Activated naive CD8-positive, alpha-beta T cell treated with anti-CD3 and anti-CD28 coated beads for 36 hours (primary cell): ENCODE results near the gene USE1. TPM values are rescaled to one million over a fixed set of nuclear protein-coding genes. Genes with fewer than 3 reads are reported as not detected.
A peak's percentile ranks its signal among the peaks of the same experiment; 100 is the strongest.

Experiments
- DNase-seq: peaks from one replicate; pipeline ENCODE4 v3.0.0; 2021
- H3K27ac Mint-ChIP-seq: one replicate; pipeline ENCODE4 v1.8.0; 2022; ENCODE audit warnings: mild to moderate bottlenecking, moderate library complexity, mixed read lengths
- H3K27me3 Mint-ChIP-seq: one replicate; pipeline ENCODE4 v1.8.0; 2022; ENCODE audit warnings: mild to moderate bottlenecking, mixed read lengths
- H3K36me3 Mint-ChIP-seq: one replicate; pipeline ENCODE4 v1.8.0; 2021; ENCODE audit warnings: mild to moderate bottlenecking, mixed read lengths
- H3K4me1 Mint-ChIP-seq: one replicate; pipeline ENCODE4 v1.8.0; 2021; ENCODE audit warnings: mixed read lengths
- H3K4me3 Mint-ChIP-seq: one replicate; pipeline ENCODE4 v1.8.0; 2022; ENCODE audit warnings: mild to moderate bottlenecking, moderate library complexity, mixed read lengths
- H3K9me3 Mint-ChIP-seq: one replicate; pipeline ENCODE4 v1.8.0; 2022; ENCODE audit warnings: mixed read lengths
- total RNA-seq, 2 experiments: library from RNA; stranded (reverse); gene quantifications; one replicate each; pipeline ENCODE4 v1.2.3, GENCODE V29; 2021

The USE1 gene
- total RNA-seq, 2 experiments from 2014 or later = 26.5 to 27.1 TPM

- H3K4me1 Mint-ChIP-seq = peaks cover 3% of the 10 kb centered on the region
- H3K9me3 Mint-ChIP-seq = peaks cover 1% of the 10 kb centered on the region
- no peaks in the 10 kb centered on the region for H3K36me3 Mint-ChIP-seq
- no peaks in the 10 kb centered on the region for H3K27me3 Mint-ChIP-seq
- DNase-seq = no peak
- no peak overlapping the region for H3K4me3 Mint-ChIP-seq
- no peak overlapping the region for H3K27ac Mint-ChIP-seq
Measured at GRCh38 chr19:17256130-17256529, 41.0 kb downstream of the USE1 start.

- Mint-ChIP-seq H3K27ac (no peak overlapping the region), H3K36me3 (no peaks in the 10 kb centered on the region), H3K27me3 (no peaks in the 10 kb centered on the region), H3K4me1 (peaks cover 3% of the 10 kb centered on the region), H3K9me3 (peaks cover 1% of the 10 kb centered on the region), H3K4me3 (no peak overlapping the region)
- DNase-seq = no peak
Measured at GRCh38 chr19:17259118-17259780, 44.1 kb downstream of the USE1 start.

DNA sequence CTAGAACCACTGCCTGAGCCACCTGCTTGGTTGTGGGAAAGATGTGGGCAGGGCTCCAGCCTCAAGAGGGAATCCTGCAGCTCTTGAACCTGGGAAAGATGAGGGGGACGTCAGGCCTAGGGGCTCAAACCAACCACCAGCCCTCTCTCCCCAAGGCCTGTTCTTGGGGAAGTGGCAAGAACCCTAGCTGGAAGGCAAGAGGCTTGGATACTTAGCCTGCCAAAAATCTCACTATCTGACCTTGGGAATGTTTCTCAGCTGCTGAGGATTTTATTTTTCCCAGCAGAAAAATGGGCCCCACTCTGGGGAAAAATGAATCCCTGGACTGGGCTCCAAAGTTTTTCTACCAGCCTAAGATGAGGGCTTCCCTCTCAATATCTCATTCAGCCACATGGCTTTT lies 44.8 kb downstream of the USE1 start:
- Mint-ChIP-seq H3K9me3 (peaks cover 1% of the 10 kb centered on the region), H3K27me3 (no peaks in the 10 kb centered on the region), H3K27ac (no peak overlapping the region), H3K36me3 (no peaks in the 10 kb centered on the region), H3K4me3 (no peak overlapping the region), H3K4me1 (peaks cover 3% of the 10 kb centered on the region)
- DNase-seq = no peak

DNA sequence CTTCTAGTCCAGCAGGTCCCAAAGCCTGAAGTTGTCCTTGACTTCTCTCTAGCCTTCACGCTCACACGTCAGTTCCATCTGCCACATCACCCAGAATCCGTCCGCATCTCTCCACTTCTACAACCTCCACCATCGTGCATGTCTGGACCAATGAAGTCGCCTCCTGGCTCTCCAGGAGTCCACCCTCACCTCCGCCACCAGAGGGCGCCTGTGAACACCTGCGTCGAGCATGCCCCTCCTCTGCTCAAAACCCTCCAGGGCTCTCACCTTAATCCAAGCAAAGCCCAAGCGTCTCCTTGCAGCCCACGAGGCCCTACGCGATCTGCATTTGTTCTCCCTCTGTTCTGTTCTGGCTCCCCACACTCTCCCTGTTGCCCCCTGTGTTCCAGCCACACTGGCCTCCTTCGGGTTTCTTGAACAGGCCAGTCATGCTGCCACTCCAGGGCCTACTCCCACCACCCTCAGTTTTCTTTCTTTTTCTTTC lies 45.7 kb downstream of the USE1 start:
- Mint-ChIP-seq H3K27me3 (no peaks in the 10 kb centered on the region), H3K27ac (no peak overlapping the region), H3K4me3 (no peak overlapping the region), H3K9me3 (peaks cover 1% of the 10 kb centered on the region), H3K36me3 (no peaks in the 10 kb centered on the region), H3K4me1 (peaks cover 3% of the 10 kb centered on the region)
- DNase-seq = peak; percentile 88

DNA sequence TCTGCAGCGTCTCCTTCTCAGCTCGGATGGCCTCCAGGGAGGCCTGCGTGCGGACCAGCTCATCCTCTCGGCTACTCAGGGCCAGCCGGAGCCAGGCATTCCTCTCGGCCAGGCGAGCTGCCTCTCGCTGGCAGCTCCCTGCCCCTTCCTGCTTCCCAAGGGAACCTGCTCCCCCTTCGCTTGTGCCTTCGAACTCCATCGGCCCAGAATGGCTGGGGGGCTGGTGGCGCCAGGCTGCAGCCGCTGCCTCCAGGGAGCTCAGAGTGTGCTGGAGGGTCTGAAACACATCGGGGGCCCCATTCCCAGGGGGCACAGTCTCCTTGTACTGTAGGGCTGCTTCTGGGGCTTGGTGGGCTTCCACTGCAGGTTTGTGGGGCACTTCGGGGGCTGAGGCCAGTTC lies 47.4 kb downstream of the USE1 start:
- Mint-ChIP-seq H3K27ac (no peak overlapping the region), H3K27me3 (peaks cover 4% of the 10 kb centered on the region), H3K4me3 (no peak overlapping the region), H3K36me3 (peaks cover 2% of the 10 kb centered on the region), H3K9me3 (peaks cover 5% of the 10 kb centered on the region), H3K4me1 (peaks cover 10% of the 10 kb centered on the region)
- no peak for DNase-seq

DNA sequence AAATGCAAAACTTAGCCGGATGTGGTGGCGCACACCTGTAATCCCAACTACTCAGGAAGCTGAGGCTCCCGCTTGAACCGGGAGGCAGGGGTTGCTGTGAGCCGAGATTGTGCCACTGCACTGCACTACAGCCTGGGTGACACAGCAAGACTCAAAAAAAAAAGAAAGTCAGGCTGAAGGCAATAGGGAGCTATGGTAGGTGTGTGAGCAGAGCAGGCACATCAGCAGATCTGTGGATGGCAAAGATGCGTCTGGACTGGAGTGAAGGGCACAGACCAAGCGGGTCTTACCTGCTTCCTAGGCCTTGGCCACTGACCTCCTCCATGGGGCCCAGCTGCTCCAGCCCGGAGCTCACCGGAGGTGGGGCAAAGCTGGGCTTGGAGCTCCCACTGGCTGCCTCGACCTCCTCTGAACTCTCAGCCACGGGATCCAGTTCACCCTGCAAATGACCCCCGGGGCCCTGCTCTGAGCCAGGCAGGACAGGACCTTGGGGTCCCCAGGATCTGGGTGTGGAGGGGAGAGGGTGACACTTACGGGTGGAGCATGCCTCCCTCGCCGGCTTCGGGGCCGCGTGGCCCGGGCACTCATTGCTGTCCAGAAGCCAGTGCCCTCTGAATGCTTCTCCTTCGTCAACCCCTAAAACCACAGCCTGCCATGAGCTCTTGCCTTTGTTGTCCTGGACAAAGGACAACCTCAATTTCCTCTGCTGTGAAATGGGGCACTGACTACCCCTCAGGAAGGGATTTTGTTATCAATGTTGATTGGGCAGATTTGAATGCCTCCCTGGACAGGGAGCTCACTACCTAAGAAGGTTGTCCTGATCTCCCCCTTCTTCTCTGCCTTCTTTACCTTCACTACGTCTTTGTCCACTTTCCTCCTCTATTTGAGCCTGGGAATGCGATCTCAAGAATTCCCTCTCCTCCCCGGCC lies 48.8 kb downstream of the USE1 start:
- peaks cover 10% of the 10 kb centered on the region for H3K4me1 Mint-ChIP-seq
- peaks cover 5% of the 10 kb centered on the region for H3K9me3 Mint-ChIP-seq
- H3K4me3 Mint-ChIP-seq = no peak overlapping the region
- DNase-seq = no peak
- H3K27ac Mint-ChIP-seq = no peak overlapping the region
- peaks cover 4% of the 10 kb centered on the region for H3K27me3 Mint-ChIP-seq
- peaks cover 2% of the 10 kb centered on the region for H3K36me3 Mint-ChIP-seq

DNA sequence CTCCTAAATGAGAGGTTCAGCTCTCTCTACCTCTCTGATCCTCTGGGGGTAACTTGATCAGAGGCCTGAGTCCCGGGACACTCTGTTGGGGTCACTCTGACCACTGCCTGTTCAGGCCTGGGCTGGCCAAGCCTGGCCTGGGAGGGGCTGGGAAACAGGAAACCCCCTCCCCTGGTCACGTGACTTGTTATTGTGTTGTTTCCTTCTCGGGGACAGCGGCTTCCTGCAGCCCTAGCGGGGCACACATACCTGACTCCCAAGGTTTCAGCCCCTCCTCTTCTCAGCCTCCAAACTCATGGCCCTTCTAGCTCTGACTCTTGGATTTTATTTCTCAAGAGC lies 49.5 kb downstream of the USE1 start, which contains the start of gene USHBP1:
USHBP1 (minus strand) TSS at position 105 of the 339 bp plus-strand sequence. CDS start 446 bp downstream, outside the sequence.
- Mint-ChIP-seq H3K27me3 (peaks cover 4% of the 10 kb centered on the region), H3K27ac (no peak within 1 kb of the TSS), H3K4me3 (no peak within 1 kb of the TSS), H3K36me3 (peaks cover 4% of the 10 kb centered on the region), H3K9me3 (peaks cover 5% of the 10 kb centered on the region), H3K4me1 (peaks cover 10% of the 10 kb centered on the region)
- no peak for DNase-seq

DNA sequence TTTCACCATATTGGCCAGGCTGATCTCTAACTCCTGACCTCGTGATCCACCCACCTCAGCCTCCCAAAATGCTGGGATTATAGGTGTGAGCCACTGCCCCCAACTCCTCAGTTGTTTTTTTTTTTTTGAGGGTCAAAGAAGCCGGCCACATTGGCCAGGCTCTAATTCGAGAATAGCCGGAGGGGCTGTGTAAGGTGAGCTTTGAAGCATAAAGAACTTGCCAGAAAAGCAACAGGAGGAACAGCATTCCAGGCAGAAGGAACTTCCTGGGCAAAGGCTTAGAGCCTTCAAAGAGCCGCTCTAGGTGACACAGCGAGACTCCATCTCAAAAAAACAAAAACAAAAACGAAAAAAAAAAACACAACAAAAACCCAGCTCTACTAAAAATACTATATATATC lies 50.9 kb downstream of the USE1 start:
- DNase-seq = no peak
- H3K27ac Mint-ChIP-seq = no peak overlapping the region
- H3K4me3 Mint-ChIP-seq = no peak overlapping the region
- H3K27me3 Mint-ChIP-seq = peaks cover 4% of the 10 kb centered on the region
- peaks cover 8% of the 10 kb centered on the region for H3K4me1 Mint-ChIP-seq
- H3K36me3 Mint-ChIP-seq = peaks cover 14% of the 10 kb centered on the region
- peaks cover 4% of the 10 kb centered on the region for H3K9me3 Mint-ChIP-seq

DNA sequence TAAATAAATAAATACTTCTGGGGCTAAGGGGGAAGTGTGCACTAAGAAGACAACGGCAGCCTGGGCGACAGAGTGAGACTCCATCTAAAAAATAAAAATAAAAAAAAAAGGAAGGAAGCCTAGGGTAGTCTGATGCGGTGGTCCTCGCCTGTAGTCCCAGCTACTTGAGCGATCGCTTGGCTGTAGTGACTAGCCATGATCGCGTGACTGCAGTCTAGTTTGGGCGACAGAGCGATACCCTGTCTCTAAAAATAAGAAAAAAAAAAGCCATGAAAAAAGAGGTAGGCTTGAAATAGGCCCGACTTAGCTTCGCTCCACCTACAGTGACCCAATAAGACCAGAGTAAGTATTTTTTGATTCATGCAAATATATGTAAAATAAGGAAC lies 51.4 kb downstream of the USE1 start:
- Mint-ChIP-seq H3K27ac (peak overlapping the region; percentile 73), H3K27me3 (peaks cover 4% of the 10 kb centered on the region), H3K36me3 (peaks cover 18% of the 10 kb centered on the region), H3K4me1 (peaks cover 8% of the 10 kb centered on the region), H3K4me3 (peak overlapping the region; percentile 86), H3K9me3 (peaks cover 4% of the 10 kb centered on the region)
- no peak for DNase-seq

DNA sequence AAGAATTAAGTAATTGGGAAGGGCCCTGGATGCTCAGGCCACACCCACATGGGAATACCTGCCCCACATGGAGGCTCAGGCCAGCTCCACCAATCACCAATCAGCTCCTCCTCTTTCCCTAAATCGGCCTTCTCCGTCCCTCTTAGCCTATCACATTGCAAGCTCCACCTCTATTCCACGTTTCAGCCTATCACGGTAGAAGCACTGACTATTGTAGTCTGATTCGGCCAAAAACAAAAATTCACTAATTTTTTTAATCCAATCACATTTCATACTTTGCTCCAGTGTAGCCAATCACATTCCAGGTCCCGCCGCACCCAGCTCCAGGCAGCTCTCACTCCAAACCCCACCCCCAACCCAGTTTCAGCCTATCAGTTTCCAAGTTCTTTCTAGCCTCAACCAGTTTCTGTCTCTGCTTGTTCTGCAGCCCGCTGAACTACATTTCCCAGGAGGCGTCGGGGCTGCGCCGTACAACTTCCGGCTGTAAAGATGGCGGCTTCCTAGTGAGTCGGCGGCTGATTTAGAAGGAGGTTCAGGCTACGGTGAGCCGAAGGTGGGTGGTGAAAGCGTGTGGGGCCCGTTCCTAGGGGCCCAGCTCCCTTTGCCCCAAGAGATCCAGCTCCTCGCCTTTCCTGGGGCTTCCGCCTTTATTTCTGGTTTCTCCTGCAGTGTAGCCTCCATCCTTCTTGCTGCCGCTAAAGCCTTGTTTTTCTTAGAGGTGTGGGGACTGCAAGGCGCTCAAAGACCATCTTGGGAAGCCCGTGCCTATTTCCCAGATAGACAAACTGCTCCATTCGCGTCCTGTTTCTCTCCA lies 52.0 kb downstream of the USE1 start, which contains the start of gene BABAM1:
BABAM1 (plus strand) TSS at position 469 of the 814 bp plus-strand sequence. CDS start 1,364 bp downstream, outside the sequence.
- H3K4me1 Mint-ChIP-seq = peaks cover 8% of the 10 kb centered on the region
- H3K27me3 Mint-ChIP-seq = peaks cover 4% of the 10 kb centered on the region
- DNase-seq = peak; percentile 95
- H3K4me3 Mint-ChIP-seq = peak within 1 kb of the TSS; percentile 86
- H3K9me3 Mint-ChIP-seq = peaks cover 4% of the 10 kb centered on the region
- H3K36me3 Mint-ChIP-seq = peaks cover 18% of the 10 kb centered on the region
- peak within 1 kb of the TSS; percentile 73 for H3K27ac Mint-ChIP-seq

DNA sequence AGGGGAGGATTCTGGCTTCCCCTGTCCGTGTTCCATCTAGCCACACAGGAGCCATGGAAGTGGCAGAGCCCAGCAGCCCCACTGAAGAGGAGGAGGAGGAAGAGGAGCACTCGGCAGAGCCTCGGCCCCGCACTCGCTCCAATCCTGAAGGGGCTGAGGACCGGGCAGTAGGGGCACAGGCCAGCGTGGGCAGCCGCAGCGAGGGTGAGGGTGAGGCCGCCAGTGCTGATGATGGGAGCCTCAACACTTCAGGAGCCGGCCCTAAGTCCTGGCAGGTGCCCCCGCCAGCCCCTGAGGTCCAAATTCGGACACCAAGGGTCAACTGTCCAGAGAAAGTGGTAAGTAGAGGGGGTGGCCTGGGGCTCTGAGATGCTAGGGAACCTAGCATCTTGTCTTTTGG lies 53.6 kb downstream of the USE1 start:
- Mint-ChIP-seq H3K4me3 (peak overlapping the region; percentile 86), H3K36me3 (peaks cover 20% of the 10 kb centered on the region)

More for the DNA sequence above, 53.6 kb downstream of the USE1 start:
- peaks cover 4% of the 10 kb centered on the region for H3K27me3 Mint-ChIP-seq
- H3K27ac Mint-ChIP-seq = no peak overlapping the region
- no peak for DNase-seq
- peaks cover 4% of the 10 kb centered on the region for H3K9me3 Mint-ChIP-seq
- H3K4me1 Mint-ChIP-seq = peaks cover 8% of the 10 kb centered on the region

Other genes with a start within 250 kb of the USE1 start
- gene CPAMD8, start 188.5 kb upstream of the USE1 start, total RNA-seq = under 1 TPM; 0.41 to 0.42 TPM
- 10 to 100 TPM; 43.1 to 46.0 TPM for gene HAUS8, start 139.9 kb upstream of the USE1 start, total RNA-seq
- gene MYO9B, start 139.6 kb upstream of the USE1 start, total RNA-seq = 10 to 100 TPM; 84.3 to 86.9 TPM
- 10 to 100 TPM; 11.9 to 12.6 TPM for gene OCEL1, start 10.9 kb downstream of the USE1 start, total RNA-seq
- 1 to 10 TPM; 6.9 to 7.1 TPM for gene NR2F6, start 30.6 kb downstream of the USE1 start, total RNA-seq
- gene USHBP1, start 49.4 kb downstream of the USE1 start, total RNA-seq = not detected
- gene BABAM1, start 52.1 kb downstream of the USE1 start, total RNA-seq = 100 to 1,000 TPM; 107 to 112 TPM
- 10 to 100 TPM; 22.9 to 23.2 TPM for gene ANKLE1, start 66.5 kb downstream of the USE1 start, total RNA-seq
- 1 to 10 TPM; 4.1 to 4.9 TPM for gene ABHD8, start 88.1 kb downstream of the USE1 start, total RNA-seq
- gene MRPL34, start 90.5 kb downstream of the USE1 start, total RNA-seq = 100 to 1,000 TPM; 122 to 128 TPM
- gene DDA1, start 94.2 kb downstream of the USE1 start, total RNA-seq = 10 to 100 TPM; 41.0 to 43.6 TPM
- gene ANO8, start 119.5 kb downstream of the USE1 start, total RNA-seq = 1 to 10 TPM; 2.5 to 2.7 TPM
- 10 to 100 TPM; 49.0 to 49.6 TPM for gene GTPBP3, start 122.2 kb downstream of the USE1 start, total RNA-seq
- gene PLVAP, start 162.0 kb downstream of the USE1 start, total RNA-seq = not detected
- gene CCDC194, start 178.8 kb downstream of the USE1 start, total RNA-seq = 1 to 10 TPM in 1 of 2 experiments, under 1 TPM in 1; 0.96 to 1.6 TPM
- 10 to 100 TPM; 92.6 to 98.6 TPM for gene BST2, start 190.3 kb downstream of the USE1 start, total RNA-seq
- gene MVB12A, start 204.7 kb downstream of the USE1 start, total RNA-seq = 10 to 100 TPM; 26.4 to 27.4 TPM
- not detected for gene TMEM221, start 233.3 kb downstream of the USE1 start, total RNA-seq
- not detected for gene NXNL1, start 245.6 kb downstream of the USE1 start, total RNA-seq